ENCODE data around the gene FAR1. TPM values are rescaled to one million over a fixed set of nuclear protein-coding genes. Genes with fewer than 3 reads are reported as not detected.

Gene FAR1
- polyA plus RNA-seq, 1 of the 3 experiments (the other 2 are of a cell fraction): 29.0 TPM

DNA sequence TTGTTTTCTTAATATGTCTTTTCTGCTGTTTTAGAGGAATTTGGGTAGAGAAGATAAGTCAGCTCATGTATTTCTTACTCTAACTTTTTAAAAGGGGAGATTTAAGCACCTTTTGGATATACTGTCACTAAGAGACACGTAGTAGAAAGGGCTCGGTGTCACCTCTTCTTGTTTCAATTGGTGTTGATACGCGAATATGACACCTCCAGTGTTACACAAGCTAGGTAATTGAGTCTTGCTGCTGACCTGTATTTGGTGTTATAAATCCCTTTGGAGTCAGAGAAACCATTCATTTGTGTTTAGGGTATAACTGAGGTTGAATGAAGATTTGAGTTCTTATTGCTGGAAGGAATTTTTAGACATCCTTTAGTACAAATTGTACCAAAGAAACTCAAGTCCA is 25.6 kb downstream of the FAR1 start (continued):
- TF ChIP-seq MXI1 (IDR thresholded peaks at IDR 0.05; ENCODE audit: low read depth, low read length): no peak
- no peak for TF ChIP-seq FOSL2 (IDR thresholded peaks at IDR 0.05; ENCODE audit: borderline replicate concordance, low read depth)
- no peak for TF ChIP-seq USF1 (IDR thresholded peaks at IDR 0.05; ENCODE audit: borderline replicate concordance, low read depth)
- no peak for TF ChIP-seq RFX5 (IDR thresholded peaks at IDR 0.05; ENCODE audit: low read length)
- TF ChIP-seq, protein P1, sequence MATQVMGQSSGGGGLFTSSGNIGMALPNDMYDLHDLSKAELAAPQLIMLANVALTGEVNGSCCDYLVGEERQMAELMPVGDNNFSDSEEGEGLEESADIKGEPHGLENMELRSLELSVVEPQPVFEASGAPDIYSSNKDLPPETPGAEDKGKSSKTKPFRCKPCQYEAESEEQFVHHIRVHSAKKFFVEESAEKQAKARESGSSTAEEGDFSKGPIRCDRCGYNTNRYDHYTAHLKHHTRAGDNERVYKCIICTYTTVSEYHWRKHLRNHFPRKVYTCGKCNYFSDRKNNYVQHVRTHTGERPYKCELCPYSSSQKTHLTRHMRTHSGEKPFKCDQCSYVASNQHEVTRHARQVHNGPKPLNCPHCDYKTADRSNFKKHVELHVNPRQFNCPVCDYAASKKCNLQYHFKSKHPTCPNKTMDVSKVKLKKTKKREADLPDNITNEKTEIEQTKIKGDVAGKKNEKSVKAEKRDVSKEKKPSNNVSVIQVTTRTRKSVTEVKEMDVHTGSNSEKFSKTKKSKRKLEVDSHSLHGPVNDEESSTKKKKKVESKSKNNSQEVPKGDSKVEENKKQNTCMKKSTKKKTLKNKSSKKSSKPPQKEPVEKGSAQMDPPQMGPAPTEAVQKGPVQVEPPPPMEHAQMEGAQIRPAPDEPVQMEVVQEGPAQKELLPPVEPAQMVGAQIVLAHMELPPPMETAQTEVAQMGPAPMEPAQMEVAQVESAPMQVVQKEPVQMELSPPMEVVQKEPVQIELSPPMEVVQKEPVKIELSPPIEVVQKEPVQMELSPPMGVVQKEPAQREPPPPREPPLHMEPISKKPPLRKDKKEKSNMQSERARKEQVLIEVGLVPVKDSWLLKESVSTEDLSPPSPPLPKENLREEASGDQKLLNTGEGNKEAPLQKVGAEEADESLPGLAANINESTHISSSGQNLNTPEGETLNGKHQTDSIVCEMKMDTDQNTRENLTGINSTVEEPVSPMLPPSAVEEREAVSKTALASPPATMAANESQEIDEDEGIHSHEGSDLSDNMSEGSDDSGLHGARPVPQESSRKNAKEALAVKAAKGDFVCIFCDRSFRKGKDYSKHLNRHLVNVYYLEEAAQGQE (IDR thresholded peaks at IDR 0.05; ENCODE audit: low read depth, low read length): no peak
- TF ChIP-seq RXRA (IDR thresholded peaks at IDR 0.05; ENCODE audit: borderline replicate concordance, low read depth): no peak

DNA sequence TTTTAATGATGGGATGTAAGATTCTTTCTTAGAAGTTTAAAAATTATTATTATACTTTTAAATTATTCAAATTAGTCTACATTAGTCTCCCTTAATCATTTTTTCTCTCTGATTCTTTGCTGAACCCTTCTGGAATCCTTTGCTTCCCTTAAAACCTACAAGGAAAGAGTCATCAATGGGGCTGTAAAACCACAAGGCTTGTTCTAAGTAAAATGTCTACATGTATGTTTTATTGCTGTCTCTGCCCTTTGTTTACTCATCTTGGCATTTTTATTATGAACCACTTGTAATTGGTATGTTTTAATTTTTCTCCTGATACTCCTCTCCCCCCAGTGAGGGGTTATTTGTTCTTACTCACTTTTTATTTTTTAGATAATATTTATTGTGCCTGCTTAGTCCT is 27.4 kb downstream of the FAR1 start:
- Histone ChIP-seq H3K27me3 (ENCODE audit: insufficient read depth) (no peaks in the 10 kb centered on the region), H3K36me3 (replicated peaks in 1 of 2; ENCODE audit: control insufficient read depth in 1 of 2, insufficient read depth in 2 of 2, low read length in 1 of 2) (peaks cover 32 to 38% of the 10 kb centered on the region in 2 experiments), H3K4me3 (ENCODE audit: low read depth in 2 of 2, low read length in 1 of 2) (no peak overlapping the region), H3K9me3 (no peaks in the 10 kb centered on the region), H3K9me2 (no peaks in the 10 kb centered on the region), H3K27ac (ENCODE audit: low read depth in 2 of 2, low read length in 1 of 2) (no peak overlapping the region), H4K20me1 (ENCODE audit: insufficient read depth) (peaks cover 32% of the 10 kb centered on the region), H2AFZ (ENCODE audit: low read depth) (no peak overlapping the region), H3K9ac (no peak overlapping the region), H3K4me2 (no peak overlapping the region), H3K79me2 (ENCODE audit: insufficient read depth) (peaks cover 70% of the 10 kb centered on the region), H3F3A (replicated peaks; ENCODE audit: insufficient read depth) (no peaks in the 10 kb centered on the region), H3K4me1 (ENCODE audit: control insufficient read depth in 1 of 2, insufficient read depth in 2 of 2, low read depth in 1 of 2, low read length in 1 of 2) (no peaks in the 10 kb centered on the region; a peak in 1 of 4 replicates)
- no peak for DNase-seq
- POLR2A ChIA-PET: no interaction called here
- TF ChIP-seq GABPA (IDR thresholded peaks at IDR 0.05; ENCODE audit: low read depth): no peak
- no peak for TF ChIP-seq RXRA (IDR thresholded peaks at IDR 0.05; ENCODE audit: borderline replicate concordance, low read depth)
- TF ChIP-seq, protein P2, sequence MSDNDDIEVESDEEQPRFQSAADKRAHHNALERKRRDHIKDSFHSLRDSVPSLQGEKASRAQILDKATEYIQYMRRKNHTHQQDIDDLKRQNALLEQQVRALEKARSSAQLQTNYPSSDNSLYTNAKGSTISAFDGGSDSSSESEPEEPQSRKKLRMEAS (IDR thresholded peaks at IDR 0.05; ENCODE audit: low read depth): no peak
- no peak for TF ChIP-seq TCF12 (IDR thresholded peaks at IDR 0.05)
- TF ChIP-seq ZBTB33 (IDR thresholded peaks at IDR 0.05; ENCODE audit: borderline replicate concordance, low read depth): no peak
- TF ChIP-seq RCOR1 (IDR thresholded peaks at IDR 0.05; ENCODE audit: low read length): no peak
- no peak for TF ChIP-seq EP300 (IDR thresholded peaks at IDR 0.05; ENCODE audit: borderline replicate concordance in 1 of 2, low read depth in 1 of 2, low read length in 1 of 2)
- TF ChIP-seq SIN3A (IDR thresholded peaks at IDR 0.05; ENCODE audit: borderline replicate concordance, low read depth, low read length): no peak
- no peak for TF ChIP-seq JUND (IDR thresholded peaks at IDR 0.05)
- TF ChIP-seq, protein P3, sequence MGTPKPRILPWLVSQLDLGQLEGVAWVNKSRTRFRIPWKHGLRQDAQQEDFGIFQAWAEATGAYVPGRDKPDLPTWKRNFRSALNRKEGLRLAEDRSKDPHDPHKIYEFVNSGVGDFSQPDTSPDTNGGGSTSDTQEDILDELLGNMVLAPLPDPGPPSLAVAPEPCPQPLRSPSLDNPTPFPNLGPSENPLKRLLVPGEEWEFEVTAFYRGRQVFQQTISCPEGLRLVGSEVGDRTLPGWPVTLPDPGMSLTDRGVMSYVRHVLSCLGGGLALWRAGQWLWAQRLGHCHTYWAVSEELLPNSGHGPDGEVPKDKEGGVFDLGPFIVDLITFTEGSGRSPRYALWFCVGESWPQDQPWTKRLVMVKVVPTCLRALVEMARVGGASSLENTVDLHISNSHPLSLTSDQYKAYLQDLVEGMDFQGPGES (IDR thresholded peaks at IDR 0.05; ENCODE audit: low read depth, low read length): no peak
- TF ChIP-seq EZH2phosphoT487 (IDR thresholded peaks at IDR 0.05; ENCODE audit: borderline replicate concordance, low read depth): no peak
- no peak for TF ChIP-seq CTCF (IDR thresholded peaks at IDR 0.05)
- CTCF ChIA-PET: no interaction called here

Data from SK-N-SH (cell line).